Smooth muscle cell of the brain vasculature (primary cell): Measurements from ENCODE around the gene C2CD4D.
A peak's percentile ranks its signal among the peaks of the same experiment; 100 is the strongest.

ENCODE experiments used
- DNase-seq: peaks from one replicate; pipeline ENCODE4 v3.0.0-alpha.2; 2012; ENCODE audit warnings: low read depth, low spot score

The C2CD4D gene

GRCh38 chr1:151790071-151790939, 49.3 kb downstream of the C2CD4D start, which contains the start of gene TDRKH:
Gene TDRKH (minus strand): TSS chr1:151790500. CDS start chr1:151783022, 7,478 bp downstream.
- peak; percentile 96 for DNase-seq
